Smooth muscle cell (in vitro differentiated cells): Measurements from ENCODE around the gene VAC14. TPM values are rescaled to one million over a fixed set of nuclear protein-coding genes. Genes with fewer than 3 reads are reported as not detected.

Source experiments
- DNase-seq: peaks from one replicate; lab custom pipeline; 2025; ENCODE audit not compliant: unreplicated experiment; lab: John Stamatoyannopoulos, UW
- H2AFZ ChIP-seq: fragments of 200-600 bp; sonication (generic); 2 replicates; pipeline ENCODE4 v1.6.0; 2016; ENCODE audit warnings: antibody characterized with exemption, low read depth, mild to moderate bottlenecking
- H3F3A ChIP-seq: fragments of 200-600 bp; sonication (generic); 2 replicates; pipeline ENCODE4 v1.6.0; 2017; ENCODE audit warnings: antibody characterized with exemption, low read depth
- H3K27ac ChIP-seq: fragments of 200-600 bp; sonication (generic); 2 replicates; pipeline ENCODE4 v1.5.1; 2016; ENCODE audit warnings: low read depth, mild to moderate bottlenecking
- H3K27me3 ChIP-seq: fragments of 200-600 bp; sonication (generic); 2 replicates; pipeline ENCODE4 v1.6.1; 2016; ENCODE audit warnings: low read depth, mild to moderate bottlenecking
- H3K36me3 ChIP-seq: fragments of 200-600 bp; sonication (generic); 2 replicates; pipeline ENCODE4 v1.5.1; 2016; ENCODE audit warnings: low read depth
- H3K4me1 ChIP-seq: fragments of 200-600 bp; sonication (generic); 2 replicates; pipeline ENCODE4 v1.5.1; 2016; ENCODE audit warnings: low read depth
- H3K4me2 ChIP-seq: fragments of 200-600 bp; sonication (generic); 2 replicates; pipeline ENCODE4 v1.6.0; 2016; ENCODE audit warnings: mild to moderate bottlenecking
- H3K4me3 ChIP-seq: fragments of 200-600 bp; sonication (generic); 2 replicates; pipeline ENCODE4 v1.5.1; 2016; ENCODE audit warnings: mild to moderate bottlenecking
- H3K79me2 ChIP-seq: fragments of 200-600 bp; sonication (generic); 2 replicates; pipeline ENCODE4 v1.6.0; 2016; ENCODE audit warnings: low read depth, mild to moderate bottlenecking
- H3K9ac ChIP-seq: fragments of 200-600 bp; sonication (generic); 2 replicates; pipeline ENCODE4 v1.6.0; 2016; ENCODE audit warnings: low read depth
- H3K9me3 ChIP-seq: fragments of 200-600 bp; sonication (generic); replicated peaks from 2 replicates; pipeline ENCODE4 v1.5.1; 2016; ENCODE audit warnings: low read depth
- H4K20me1 ChIP-seq: fragments of 200-600 bp; sonication (generic); 2 replicates; pipeline ENCODE4 v1.6.0; 2016; ENCODE audit warnings: low read depth
- WGBS: methylation state at CpG from one replicate; pipeline ENCODE4 v1.1.7; 2016; ENCODE audit warnings: low lambda C conversion rate; 5-methylcytosine and 5-hydroxymethylcytosine counted together
- polyA plus RNA-seq: library from polyadenylated mRNA; unstranded; fragments of >200 nt; fragmentation: Nextera tagmentation; extraction: Ambion mirVana; gene quantifications from 2 replicates; pipeline ENCODE4 v1.2.1, GENCODE V29; 2016
- total RNA-seq: library from RNA; depleted of rRNA; stranded (reverse); fragments of >200 nt; gene quantifications from 2 replicates; pipeline ENCODE4 v1.2.3, GENCODE V29; 2014
- TF ChIP-seq, protein P1 (sequence below): fragments of 200-600 bp; sonication (generic); IDR thresholded peaks from 2 replicates; pipeline ENCODE4 v1.5.1; 2017; ENCODE audit warnings: borderline replicate concordance, mild to moderate bottlenecking, antibody characterized with exemption; ENCODE audit not compliant: insufficient read depth, poor library complexity, severe bottlenecking

Gene VAC14
- total and polyA plus RNA-seq, 2 experiments from 2014 or later: 27.9 to 52.3 TPM

DNA sequence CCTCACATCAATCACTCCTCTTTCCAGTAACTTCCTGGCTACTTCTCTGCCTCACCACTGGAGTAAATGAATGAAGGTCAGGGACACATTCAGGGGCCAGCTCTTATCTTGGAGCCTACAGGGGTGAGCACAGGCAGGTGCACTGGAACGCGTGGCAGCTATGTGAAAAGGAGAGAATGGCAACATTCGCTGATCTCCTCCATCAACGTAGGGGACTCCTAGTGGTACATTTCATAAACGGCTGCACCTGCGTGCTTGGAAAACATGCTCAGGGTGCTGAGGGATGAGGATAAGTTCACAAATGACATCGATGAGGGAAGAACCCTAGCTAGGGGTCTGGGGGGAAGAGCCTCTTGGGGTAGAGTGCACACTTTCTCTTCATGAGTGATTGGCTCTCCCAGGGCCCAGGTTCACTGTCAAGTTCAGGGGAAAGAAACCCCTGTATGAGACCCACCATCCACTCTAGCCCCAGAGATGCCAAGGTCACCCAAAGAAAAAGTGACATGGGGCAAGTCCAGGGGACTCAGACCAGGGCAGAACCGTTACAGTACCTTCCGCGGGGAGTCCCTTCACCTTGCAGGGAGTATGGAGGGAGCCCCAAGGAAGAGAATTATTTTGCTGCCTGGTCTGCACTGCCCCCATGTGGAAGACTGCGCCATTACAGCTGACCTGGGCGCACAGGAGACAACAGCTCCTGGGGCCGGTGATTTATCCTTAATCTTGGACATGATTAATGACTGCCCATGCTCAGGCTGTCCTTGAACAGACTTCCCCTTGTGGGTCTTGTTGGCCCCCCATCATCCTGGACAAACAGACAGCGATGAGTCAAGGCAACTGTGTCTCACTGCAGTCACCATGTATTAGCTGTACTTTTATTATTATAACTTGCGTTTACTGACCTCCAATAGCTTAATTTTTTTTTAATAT is 30.1 kb downstream of the VAC14 start:
- Histone ChIP-seq H2AFZ (no peak overlapping the region), H3K27ac (no peak overlapping the region)
- WGBS: 59% methylated on average over 15 of the region's 15 CpGs

DNA sequence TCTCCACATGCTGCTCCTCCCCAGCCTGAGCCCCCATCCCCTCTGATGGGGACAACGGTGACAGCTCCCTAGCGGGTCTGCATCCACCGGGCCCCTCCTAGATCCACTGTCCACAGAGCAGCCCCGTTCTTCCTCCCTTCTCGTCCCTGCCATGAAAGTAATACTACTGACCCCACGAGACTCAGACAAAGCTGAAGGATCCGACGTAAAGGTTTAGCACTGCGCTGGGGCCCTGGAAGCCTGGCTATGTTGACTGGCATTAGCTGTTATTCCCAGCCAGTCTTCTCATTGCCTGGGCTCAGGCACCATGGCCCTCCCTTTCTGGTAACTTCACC is 30.7 kb downstream of the VAC14 start:
- Histone ChIP-seq H3K36me3 (no peaks in the 10 kb centered on the region), H2AFZ (no peak overlapping the region), H3K27me3 (no peaks in the 10 kb centered on the region), H3K4me2 (no peak overlapping the region), H3K27ac (no peak overlapping the region), H3K79me2 (no peaks in the 10 kb centered on the region), H3K9ac (no peak overlapping the region), H3F3A (no peaks in the 10 kb centered on the region), H3K4me1 (no peaks in the 10 kb centered on the region), H3K4me3 (no peak overlapping the region), H3K9me3 (no peaks in the 10 kb centered on the region), H4K20me1 (no peaks in the 10 kb centered on the region)
- TF ChIP-seq, protein P1, sequence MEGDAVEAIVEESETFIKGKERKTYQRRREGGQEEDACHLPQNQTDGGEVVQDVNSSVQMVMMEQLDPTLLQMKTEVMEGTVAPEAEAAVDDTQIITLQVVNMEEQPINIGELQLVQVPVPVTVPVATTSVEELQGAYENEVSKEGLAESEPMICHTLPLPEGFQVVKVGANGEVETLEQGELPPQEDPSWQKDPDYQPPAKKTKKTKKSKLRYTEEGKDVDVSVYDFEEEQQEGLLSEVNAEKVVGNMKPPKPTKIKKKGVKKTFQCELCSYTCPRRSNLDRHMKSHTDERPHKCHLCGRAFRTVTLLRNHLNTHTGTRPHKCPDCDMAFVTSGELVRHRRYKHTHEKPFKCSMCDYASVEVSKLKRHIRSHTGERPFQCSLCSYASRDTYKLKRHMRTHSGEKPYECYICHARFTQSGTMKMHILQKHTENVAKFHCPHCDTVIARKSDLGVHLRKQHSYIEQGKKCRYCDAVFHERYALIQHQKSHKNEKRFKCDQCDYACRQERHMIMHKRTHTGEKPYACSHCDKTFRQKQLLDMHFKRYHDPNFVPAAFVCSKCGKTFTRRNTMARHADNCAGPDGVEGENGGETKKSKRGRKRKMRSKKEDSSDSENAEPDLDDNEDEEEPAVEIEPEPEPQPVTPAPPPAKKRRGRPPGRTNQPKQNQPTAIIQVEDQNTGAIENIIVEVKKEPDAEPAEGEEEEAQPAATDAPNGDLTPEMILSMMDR: no peak
- whole genome bisulfite sequencing: 94% methylated on average over 9 of the region's 9 CpGs
- DNase-seq: no peak

More for the DNA sequence above, 30.1 kb downstream of the VAC14 start:
- TF ChIP-seq, protein P1: peak; percentile 92
- H3K4me3 ChIP-seq: no peak overlapping the region
- no peak overlapping the region for H3K4me2 ChIP-seq
- H4K20me1 ChIP-seq: no peaks in the 10 kb centered on the region
- no peaks in the 10 kb centered on the region for H3K4me1 ChIP-seq
- no peaks in the 10 kb centered on the region for H3K9me3 ChIP-seq
- no peaks in the 10 kb centered on the region for H3K36me3 ChIP-seq
- H3F3A ChIP-seq: no peaks in the 10 kb centered on the region
- no peaks in the 10 kb centered on the region for H3K27me3 ChIP-seq
- H3K9ac ChIP-seq: no peak overlapping the region
- no peaks in the 10 kb centered on the region for H3K79me2 ChIP-seq
- peak; percentile 18 for DNase-seq

DNA sequence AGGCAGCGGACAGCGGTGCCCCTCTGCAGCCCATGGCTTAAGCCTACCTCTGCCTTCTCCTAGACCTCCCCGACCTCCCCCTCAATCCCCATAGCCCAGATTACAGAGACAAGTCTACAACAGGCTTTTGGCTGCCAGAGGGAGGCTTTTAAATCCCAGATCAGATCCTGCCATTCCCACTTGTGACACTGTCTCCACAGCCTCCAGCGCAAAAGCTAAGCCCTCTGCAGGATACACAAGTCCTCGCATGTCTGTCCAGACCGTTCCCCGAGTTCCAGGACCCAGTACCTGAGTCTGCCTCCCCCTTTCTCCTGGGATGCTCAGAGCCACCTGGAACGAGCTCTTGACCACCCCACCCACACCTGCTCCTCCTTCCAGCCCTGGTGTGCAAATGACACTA is 31.2 kb downstream of the VAC14 start:
- H3K27me3 ChIP-seq: no peaks in the 10 kb centered on the region
- H3K4me1 ChIP-seq: no peaks in the 10 kb centered on the region
- no peaks in the 10 kb centered on the region for H3K9me3 ChIP-seq
- H3K79me2 ChIP-seq: no peaks in the 10 kb centered on the region
- no peak overlapping the region for H3K27ac ChIP-seq
- TF ChIP-seq, protein P1: no peak
- H3K4me2 ChIP-seq: no peak overlapping the region
- WGBS: 86% methylated on average over 8 of the region's 8 CpGs
- DNase-seq: no peak
- no peak overlapping the region for H3K4me3 ChIP-seq
- H4K20me1 ChIP-seq: no peaks in the 10 kb centered on the region
- H2AFZ ChIP-seq: no peak overlapping the region
- no peaks in the 10 kb centered on the region for H3F3A ChIP-seq
- no peak overlapping the region for H3K9ac ChIP-seq
- H3K36me3 ChIP-seq: no peaks in the 10 kb centered on the region

DNA sequence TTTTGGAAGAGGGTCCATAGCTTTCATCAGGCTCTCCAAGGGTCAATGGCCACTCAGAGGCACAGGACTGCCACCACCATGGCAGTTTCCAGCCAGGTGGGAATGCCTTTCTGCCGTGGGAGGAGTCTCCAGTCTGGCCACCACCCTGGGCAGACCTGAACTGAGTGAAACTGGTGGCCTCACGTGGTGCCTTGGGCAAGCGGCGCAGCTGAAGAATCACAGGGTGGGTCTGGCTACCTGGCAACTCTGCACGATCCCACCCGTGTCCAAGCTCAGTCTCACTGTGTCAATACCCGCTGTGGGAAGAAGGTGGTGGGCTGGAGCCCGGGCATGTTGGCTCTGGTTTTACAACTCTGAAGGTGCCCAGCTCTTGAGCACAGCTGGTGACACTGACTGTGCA is 31.8 kb downstream of the VAC14 start:
- H4K20me1 ChIP-seq: no peaks in the 10 kb centered on the region
- H3K4me1 ChIP-seq: no peaks in the 10 kb centered on the region
- 97% methylated on average over 8 of the region's 8 CpGs for WGBS
- H3K4me2 ChIP-seq: no peak overlapping the region
- TF ChIP-seq, protein P1: no peak
- no peak overlapping the region for H3K4me3 ChIP-seq
- no peaks in the 10 kb centered on the region for H3K79me2 ChIP-seq
- no peak overlapping the region for H2AFZ ChIP-seq
- no peaks in the 10 kb centered on the region for H3F3A ChIP-seq
- DNase-seq: no peak
- H3K36me3 ChIP-seq: no peaks in the 10 kb centered on the region
- no peaks in the 10 kb centered on the region for H3K27me3 ChIP-seq
- no peak overlapping the region for H3K27ac ChIP-seq
- H3K9ac ChIP-seq: no peak overlapping the region
- H3K9me3 ChIP-seq: no peaks in the 10 kb centered on the region
